ENCODE measurements around the gene RBM19. TPM values are rescaled to one million over a fixed set of nuclear protein-coding genes. Genes with fewer than 3 reads are reported as not detected.

The RBM19 gene
- total RNA-seq, 1 donor from 2014 or later: 105 TPM

GRCh38 chr12:113891739-113892520 is 74.2 kb downstream of the RBM19 start:
- Mint-ChIP-seq H3K27ac (no peak overlapping the region), H3K4me3 (no peak overlapping the region), H3K36me3 (ENCODE audit: low read depth) (peaks cover 7% of the 10 kb centered on the region), H3K27me3 (no peaks in the 10 kb centered on the region), H3K9me3 (no peaks in the 10 kb centered on the region), H3K4me1 (peaks cover 4% of the 10 kb centered on the region)
- no peak for DNase-seq
- intact Hi-C loops (cut with micrococcal nuclease): no loop called here

DNA sequence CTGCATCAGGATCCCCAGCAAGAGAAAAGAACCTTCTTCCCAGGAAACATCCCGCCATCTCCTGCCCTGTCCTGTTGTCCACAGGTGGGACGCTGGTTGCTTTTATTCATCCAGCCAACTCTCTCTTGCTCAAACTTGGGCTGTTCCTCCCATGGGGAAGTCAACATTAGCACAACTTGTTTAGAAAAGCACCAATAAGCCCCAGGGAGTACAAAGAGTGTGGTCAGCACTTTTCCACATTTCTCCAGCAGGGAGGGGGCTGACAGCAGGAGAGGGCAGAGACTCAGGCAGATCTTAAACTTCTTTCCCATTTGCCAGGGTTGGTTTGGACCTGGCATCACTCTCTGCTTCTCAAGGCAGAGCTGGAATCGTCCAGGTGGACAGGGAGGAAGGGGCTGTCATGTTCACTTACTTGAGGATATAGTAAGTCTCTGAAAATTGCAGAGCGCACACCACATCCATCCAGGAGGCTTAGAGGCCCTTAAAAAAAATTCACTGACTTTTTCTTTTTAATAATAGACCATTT is 74.9 kb downstream of the RBM19 start:
- no peaks in the 10 kb centered on the region for H3K27me3 Mint-ChIP-seq

GRCh38 chr12:113889891-113890581 is 76.1 kb downstream of the RBM19 start:
- DNase-seq: no peak
- Mint-ChIP-seq H3K4me3 (no peak overlapping the region), H3K4me1 (peaks cover 4% of the 10 kb centered on the region), H3K9me3 (no peaks in the 10 kb centered on the region), H3K27me3 (no peaks in the 10 kb centered on the region), H3K36me3 (ENCODE audit: low read depth) (peaks cover 6% of the 10 kb centered on the region), H3K27ac (no peak overlapping the region)
- intact Hi-C loops (cut with micrococcal nuclease): no loop called here

More for the DNA sequence above, 74.9 kb downstream of the RBM19 start:
- no peak for DNase-seq
- Mint-ChIP-seq H3K4me1 (peaks cover 4% of the 10 kb centered on the region), H3K4me3 (no peak overlapping the region), H3K27ac (peak overlapping the region; percentile 51), H3K36me3 (ENCODE audit: low read depth) (peaks cover 4% of the 10 kb centered on the region), H3K9me3 (no peaks in the 10 kb centered on the region)
- intact Hi-C loops (cut with micrococcal nuclease): no loop called here

DNA sequence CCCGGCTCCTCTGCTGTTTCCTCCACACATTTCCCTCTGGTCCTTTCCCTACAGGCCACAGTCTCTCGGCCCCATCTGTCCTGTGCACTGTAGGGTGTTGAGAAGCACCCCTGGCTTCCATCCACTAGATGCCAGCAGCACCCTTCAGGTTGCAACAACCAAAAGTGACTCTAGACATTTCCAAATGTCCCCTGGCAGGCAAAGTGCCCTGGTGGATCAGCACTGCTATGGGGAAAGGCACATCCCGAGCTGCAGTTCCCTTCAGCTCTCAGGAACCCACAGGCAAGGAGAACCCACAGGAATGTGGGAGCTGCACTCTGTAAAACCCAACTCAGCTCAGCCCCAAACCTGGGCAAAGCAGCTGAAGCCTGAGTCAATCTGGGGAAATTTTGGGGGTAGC is 77.0 kb downstream of the RBM19 start:
- intact Hi-C loops (cut with micrococcal nuclease): no loop called here

GRCh38 chr12:113888435-113888834 is 77.7 kb downstream of the RBM19 start:
- no peak for DNase-seq
- intact Hi-C loops (cut with micrococcal nuclease): no loop called here
- Mint-ChIP-seq H3K36me3 (ENCODE audit: low read depth) (peaks cover 10% of the 10 kb centered on the region), H3K4me1 (peaks cover 4% of the 10 kb centered on the region), H3K27ac (no peak overlapping the region), H3K27me3 (no peaks in the 10 kb centered on the region), H3K4me3 (no peak overlapping the region), H3K9me3 (no peaks in the 10 kb centered on the region)

More for the DNA sequence above, 77.0 kb downstream of the RBM19 start:
- no peak for DNase-seq
- Mint-ChIP-seq H3K27me3 (no peaks in the 10 kb centered on the region), H3K4me3 (no peak overlapping the region), H3K4me1 (peaks cover 4% of the 10 kb centered on the region), H3K36me3 (ENCODE audit: low read depth) (peaks cover 11% of the 10 kb centered on the region), H3K27ac (no peak overlapping the region), H3K9me3 (no peaks in the 10 kb centered on the region)

- Mint-ChIP-seq H3K27ac (no peak overlapping the region), H3K36me3 (ENCODE audit: low read depth) (peaks cover 9% of the 10 kb centered on the region), H3K4me3 (no peak overlapping the region), H3K4me1 (peaks cover 4% of the 10 kb centered on the region), H3K27me3 (no peaks in the 10 kb centered on the region), H3K9me3 (no peaks in the 10 kb centered on the region)
- intact Hi-C loops (cut with micrococcal nuclease): no loop called here
- DNase-seq: no peak
Observed at GRCh38 chr12:113887906-113888305, 78.2 kb downstream of the RBM19 start.

DNA sequence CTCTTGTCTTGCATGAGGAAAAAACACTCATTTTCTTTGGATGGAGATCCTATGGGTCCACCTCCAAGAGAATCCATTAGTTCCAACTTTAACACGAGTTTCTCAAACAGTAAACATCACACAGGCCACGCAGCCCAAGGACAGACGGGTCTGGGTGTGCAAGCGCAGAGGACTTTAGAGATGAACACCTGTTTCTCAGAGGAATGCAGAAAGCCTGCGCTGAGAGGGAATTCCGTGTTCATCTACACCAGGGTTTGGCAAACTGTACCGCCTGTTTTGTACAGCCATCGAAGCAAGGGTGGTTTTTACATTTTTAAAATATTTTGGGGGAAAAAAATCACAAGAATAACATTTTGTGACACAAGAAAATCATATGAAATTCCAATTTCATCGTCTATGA is 79.4 kb downstream of the RBM19 start:
- H3K36me3 Mint-ChIP-seq (ENCODE audit: low read depth): peaks cover 8% of the 10 kb centered on the region
- H3K4me3 Mint-ChIP-seq: no peak overlapping the region
- H3K9me3 Mint-ChIP-seq: no peaks in the 10 kb centered on the region
- DNase-seq: no peak
- no peak overlapping the region for H3K27ac Mint-ChIP-seq
- H3K4me1 Mint-ChIP-seq: no peaks in the 10 kb centered on the region
- no peaks in the 10 kb centered on the region for H3K27me3 Mint-ChIP-seq
- intact Hi-C loops (cut with micrococcal nuclease): no loop called here

DNA sequence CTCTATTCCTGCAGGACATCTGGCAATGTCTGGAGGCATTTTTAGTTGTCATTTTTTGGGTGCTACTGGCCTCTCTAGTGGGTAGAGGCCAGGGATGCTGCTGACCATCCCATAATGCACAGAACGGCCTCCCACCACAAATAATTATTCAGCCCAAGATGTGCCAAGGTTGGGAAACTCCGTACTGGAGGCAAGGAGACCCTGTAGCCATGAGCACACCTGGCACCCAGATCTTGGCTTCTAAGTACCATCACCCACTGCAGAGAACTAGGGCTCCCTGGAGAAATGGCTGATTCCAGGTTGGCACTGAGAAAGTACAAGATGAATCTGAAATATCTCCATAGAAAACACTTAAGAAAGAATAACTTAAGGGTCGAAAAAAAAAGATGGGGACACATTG is 81.7 kb downstream of the RBM19 start:
- intact Hi-C loops (cut with micrococcal nuclease): no loop called here
- H3K27ac Mint-ChIP-seq: no peak overlapping the region
- no peaks in the 10 kb centered on the region for H3K4me1 Mint-ChIP-seq
- H3K4me3 Mint-ChIP-seq: no peak overlapping the region
- no peak for DNase-seq
- no peaks in the 10 kb centered on the region for H3K9me3 Mint-ChIP-seq
- peaks cover 7% of the 10 kb centered on the region for H3K36me3 Mint-ChIP-seq (ENCODE audit: low read depth)
- H3K27me3 Mint-ChIP-seq: no peaks in the 10 kb centered on the region

DNA sequence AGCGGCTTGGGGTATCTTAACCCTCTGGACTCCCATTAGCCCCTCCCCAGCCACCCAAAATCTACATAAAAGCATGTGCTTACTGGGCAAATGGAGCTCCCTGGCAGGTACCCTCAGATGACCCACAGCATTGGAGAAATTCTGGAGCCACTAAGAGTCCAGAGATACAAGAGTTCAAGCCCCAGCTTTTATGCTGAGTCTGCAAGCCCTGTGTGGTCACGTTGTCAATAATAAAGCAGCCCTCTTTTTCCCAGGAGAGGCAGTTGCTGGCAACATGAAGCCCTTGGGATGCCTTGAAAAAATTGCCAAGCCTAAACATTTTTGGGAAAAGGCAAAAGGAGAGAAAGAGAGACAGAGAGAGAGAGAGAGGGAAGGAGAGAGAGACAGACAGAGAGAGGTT is 83.4 kb downstream of the RBM19 start:
- intact Hi-C loops (cut with micrococcal nuclease): no loop called here
- H3K9me3 Mint-ChIP-seq: no peaks in the 10 kb centered on the region
- H3K4me1 Mint-ChIP-seq: no peaks in the 10 kb centered on the region
- H3K4me3 Mint-ChIP-seq: no peak overlapping the region
- H3K27me3 Mint-ChIP-seq: no peaks in the 10 kb centered on the region
- no peak for DNase-seq
- peaks cover 7% of the 10 kb centered on the region for H3K36me3 Mint-ChIP-seq (ENCODE audit: low read depth)
- H3K27ac Mint-ChIP-seq: no peak overlapping the region

- Mint-ChIP-seq H3K36me3 (ENCODE audit: low read depth) (peaks cover 7% of the 10 kb centered on the region), H3K27ac (no peak overlapping the region), H3K27me3 (no peaks in the 10 kb centered on the region), H3K4me1 (no peaks in the 10 kb centered on the region), H3K9me3 (no peaks in the 10 kb centered on the region), H3K4me3 (no peak overlapping the region)
- intact Hi-C loops (cut with micrococcal nuclease): no loop called here
- no peak for DNase-seq
Observed at GRCh38 chr12:113880988-113881962, 84.8 kb downstream of the RBM19 start.

- Mint-ChIP-seq H3K9me3 (no peaks in the 10 kb centered on the region), H3K4me3 (no peak overlapping the region), H3K4me1 (no peaks in the 10 kb centered on the region), H3K27me3 (no peaks in the 10 kb centered on the region), H3K36me3 (ENCODE audit: low read depth) (peaks cover 8% of the 10 kb centered on the region), H3K27ac (no peak overlapping the region)
- DNase-seq: no peak
- intact Hi-C loops (cut with micrococcal nuclease): no loop called here
Observed at GRCh38 chr12:113880326-113880725, 85.8 kb downstream of the RBM19 start.

DNA sequence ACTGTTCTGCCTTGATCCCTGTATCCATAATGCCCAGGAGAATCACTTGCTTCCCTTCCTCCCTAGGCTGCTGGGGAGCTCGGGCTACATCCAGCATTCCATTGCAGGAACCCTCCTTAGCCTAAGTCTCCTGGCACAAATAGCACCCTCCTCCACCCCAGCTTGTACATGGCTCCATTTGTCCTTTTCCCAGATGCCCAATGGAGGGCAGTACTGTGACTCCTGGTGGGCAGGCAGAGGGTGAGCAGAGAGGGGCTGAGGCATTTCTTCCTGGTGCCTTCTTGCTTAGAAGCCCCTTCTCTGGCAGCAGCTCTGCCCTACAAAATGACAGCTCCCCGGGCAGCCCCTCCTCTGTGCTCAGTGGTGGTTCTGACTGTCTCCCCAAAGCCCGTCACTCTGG is 86.5 kb downstream of the RBM19 start:
- H3K4me1 Mint-ChIP-seq: no peaks in the 10 kb centered on the region
- no peaks in the 10 kb centered on the region for H3K9me3 Mint-ChIP-seq
- H3K27me3 Mint-ChIP-seq: no peaks in the 10 kb centered on the region
- H3K36me3 Mint-ChIP-seq (ENCODE audit: low read depth): peaks cover 6% of the 10 kb centered on the region
- DNase-seq: no peak
- intact Hi-C loops (cut with micrococcal nuclease): no loop called here
- no peak overlapping the region for H3K4me3 Mint-ChIP-seq
- H3K27ac Mint-ChIP-seq: no peak overlapping the region

DNA sequence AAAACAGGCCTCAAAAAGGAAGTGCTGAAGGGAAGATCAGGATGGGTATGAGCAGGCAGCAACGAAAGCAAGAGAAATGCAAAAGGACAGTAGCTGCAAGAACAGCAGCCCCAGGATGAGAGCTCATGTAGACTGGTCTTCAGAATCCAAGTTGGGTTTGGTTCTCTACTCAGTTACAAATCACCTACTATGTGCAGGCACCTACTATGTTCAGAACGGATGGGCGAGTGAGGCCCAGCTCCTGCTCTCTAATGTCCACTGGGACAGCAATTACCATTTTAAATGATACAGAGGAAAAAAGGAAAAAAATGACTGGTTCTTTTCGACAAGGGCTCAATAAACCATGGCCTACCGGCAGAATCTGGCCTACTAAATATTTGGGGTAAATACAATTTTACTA is 88.5 kb downstream of the RBM19 start:
- H3K27me3 Mint-ChIP-seq: no peaks in the 10 kb centered on the region
- peaks cover 5% of the 10 kb centered on the region for H3K36me3 Mint-ChIP-seq (ENCODE audit: low read depth)
- no peaks in the 10 kb centered on the region for H3K4me1 Mint-ChIP-seq
- no peaks in the 10 kb centered on the region for H3K9me3 Mint-ChIP-seq
- no peak overlapping the region for H3K27ac Mint-ChIP-seq
- no peak overlapping the region for H3K4me3 Mint-ChIP-seq
- no peak for DNase-seq
- intact Hi-C loops (cut with micrococcal nuclease): no loop called here

Measured in activated CD4-positive, alpha-beta T cell treated with anti-CD3 and anti-CD28 coated beads, Interleukin-2, amount 10 ng/mL, durations not matched to agents 24 days and 14 days (primary cell).